Stimulated activated CD4-positive, alpha-beta T cell treated with anti-CD3 and anti-CD28 coated beads, Interleukin-1b, Interleukin-23, amount 100 ng/mL, for 48 hours (primary cell): ENCODE data around the gene LSM14A.
"Not testable (repeated sequence)": the region's sequence is repeated elsewhere in the genome, so short reads cannot be mapped to it uniquely, and the experiment has no call there.

Experiments used
- DNase-seq: peaks from one replicate; pipeline ENCODE4 v3.0.0-alpha.2; 2020

Gene LSM14A

GRCh38 chr19:34232566-34233481, 60.5 kb downstream of the LSM14A start:
- peak; percentile 31 for DNase-seq

- DNase-seq = no peak
Measured at GRCh38 chr19:34235425-34235940, 63.2 kb downstream of the LSM14A start.

- no peak for DNase-seq
Measured at GRCh38 chr19:34236035-34236987, 64.0 kb downstream of the LSM14A start.

GRCh38 chr19:34237283-34237682, 65.0 kb downstream of the LSM14A start:
- no peak for DNase-seq

- no peak for DNase-seq
Measured at GRCh38 chr19:34237939-34238338, 65.6 kb downstream of the LSM14A start.

GRCh38 chr19:34241513-34242337, 69.4 kb downstream of the LSM14A start:
- DNase-seq = peak; percentile 37

GRCh38 chr19:34243138-34243875, 71.0 kb downstream of the LSM14A start:
- DNase-seq = not testable (repeated sequence)

- DNase-seq = no peak
Measured at GRCh38 chr19:34243876-34244578, 71.7 kb downstream of the LSM14A start.

- no peak for DNase-seq
Measured at GRCh38 chr19:34244611-34245299, 72.5 kb downstream of the LSM14A start.

GRCh38 chr19:34246340-34246739, 74.0 kb downstream of the LSM14A start:
- no peak for DNase-seq

GRCh38 chr19:34248941-34249340, 76.6 kb downstream of the LSM14A start:
- no peak for DNase-seq

GRCh38 chr19:34253167-34253566, 80.9 kb downstream of the LSM14A start:
- not testable (repeated sequence) for DNase-seq

- DNase-seq = not testable (repeated sequence)
Measured at GRCh38 chr19:34253681-34254045, 81.4 kb downstream of the LSM14A start.

- peak; percentile 80 for DNase-seq
Measured at GRCh38 chr19:34254046-34254697, 81.9 kb downstream of the LSM14A start, which contains the start of gene GARRE1. GARRE1 (plus strand) TSS chr19:34254554; CDS start chr19:34300474, 45,920 bp downstream.

GRCh38 chr19:34254698-34255432, 82.6 kb downstream of the LSM14A start:
- peak; percentile 21 for DNase-seq

- no peak for DNase-seq
Measured at GRCh38 chr19:34255546-34255945, 83.2 kb downstream of the LSM14A start.

GRCh38 chr19:34256835-34257558, 84.7 kb downstream of the LSM14A start:
- no peak for DNase-seq

GRCh38 chr19:34257559-34257924, 85.2 kb downstream of the LSM14A start:
- no peak for DNase-seq
